Naive thymus-derived CD8-positive, alpha-beta T cell (primary cell): ENCODE measurements around the gene AFF4. TPM values are rescaled to one million over a fixed set of nuclear protein-coding genes. Genes with fewer than 3 reads are reported as not detected.
A peak's percentile ranks its signal among the peaks of the same experiment; 100 is the strongest.
"Not testable (repeated sequence)": the region's sequence is repeated elsewhere in the genome, so short reads cannot be mapped to it uniquely, and the experiment has no call there.

Experiments used
- ATAC-seq, 2 donors: fragments of 150-1000 bp; cut with Tn5 transposase in 1 of 2; sonication (Bioruptor Pico), chemical (Tn5 transposase) in 1 of 2; 1 replicate in 1 of 2; 2 replicates in 1 of 2; pipeline ENCODE4 v1.10.0; 2021; ENCODE audit warnings: mild to moderate bottlenecking in 2 of 2, moderate library complexity in 2 of 2
- POLR2A ChIA-PET: fragments of 350-600 bp; sonication (Branson Sonifier 250); formaldehyde crosslinking; loops from one replicate; lab custom pipeline; 2021; ENCODE audit warnings: antibody characterized with exemption; lab: Charles Lee
- DNase-seq, 10 donors: peaks; one replicate each; pipeline versions ENCODE4 v3.0.0 to v3.0.0-alpha.2; 2020 to 2022
- H3K27ac Mint-ChIP-seq, 10 donors: one replicate each; pipeline ENCODE4 v1.8.0; 2020 to 2022; ENCODE audit warnings: mild to moderate bottlenecking in 10 of 10, mixed read lengths in 10 of 10, moderate library complexity in 4 of 10, inconsistent platforms in 1 of 10
- H3K27me3 Mint-ChIP-seq, 5 donors: one replicate each; pipeline ENCODE4 v1.8.0; 2021 to 2022; ENCODE audit warnings: mixed read lengths in 5 of 5
- H3K36me3 Mint-ChIP-seq, 3 donors: one replicate each; pipeline ENCODE4 v1.8.0; 2020 to 2022; ENCODE audit warnings: mixed read lengths in 3 of 3, mild to moderate bottlenecking in 2 of 3, inconsistent platforms in 1 of 3
- H3K4me1 Mint-ChIP-seq, 4 donors: one replicate each; pipeline ENCODE4 v1.8.0; 2021 to 2022; ENCODE audit warnings: mixed read lengths in 4 of 4
- H3K4me3 Mint-ChIP-seq, 10 donors: one replicate each; pipeline ENCODE4 v1.8.0; 2020 to 2022; ENCODE audit warnings: mild to moderate bottlenecking in 10 of 10, mixed read lengths in 10 of 10, moderate library complexity in 6 of 10, inconsistent platforms in 1 of 10
- H3K9me3 Mint-ChIP-seq, 9 donors: one replicate each; pipeline ENCODE4 v1.8.0; 2020 to 2022; ENCODE audit warnings: mixed read lengths in 9 of 9, mild to moderate bottlenecking in 3 of 9, inconsistent platforms in 1 of 9, moderate library complexity in 1 of 9
- polyA plus RNA-seq, 3 donors: library from polyadenylated mRNA; unstranded; fragments of 300-500 nt; fragmentation: Illumina TruSeq; gene quantifications; one replicate each; pipeline ENCODE4 v1.2.3, GENCODE V29; 2021
- total RNA-seq, 8 experiments: library from RNA in 2 of 8; stranded (reverse) in 2 of 8; gene quantifications; one replicate each; pipeline ENCODE4 v1.2.3 and lab custom pipeline; 2021 to 2026

Gene AFF4
- total and polyA plus RNA-seq, 5 experiments from 2014 or later, result 16.5 to 74.4 (median 20.9) TPM

DNA sequence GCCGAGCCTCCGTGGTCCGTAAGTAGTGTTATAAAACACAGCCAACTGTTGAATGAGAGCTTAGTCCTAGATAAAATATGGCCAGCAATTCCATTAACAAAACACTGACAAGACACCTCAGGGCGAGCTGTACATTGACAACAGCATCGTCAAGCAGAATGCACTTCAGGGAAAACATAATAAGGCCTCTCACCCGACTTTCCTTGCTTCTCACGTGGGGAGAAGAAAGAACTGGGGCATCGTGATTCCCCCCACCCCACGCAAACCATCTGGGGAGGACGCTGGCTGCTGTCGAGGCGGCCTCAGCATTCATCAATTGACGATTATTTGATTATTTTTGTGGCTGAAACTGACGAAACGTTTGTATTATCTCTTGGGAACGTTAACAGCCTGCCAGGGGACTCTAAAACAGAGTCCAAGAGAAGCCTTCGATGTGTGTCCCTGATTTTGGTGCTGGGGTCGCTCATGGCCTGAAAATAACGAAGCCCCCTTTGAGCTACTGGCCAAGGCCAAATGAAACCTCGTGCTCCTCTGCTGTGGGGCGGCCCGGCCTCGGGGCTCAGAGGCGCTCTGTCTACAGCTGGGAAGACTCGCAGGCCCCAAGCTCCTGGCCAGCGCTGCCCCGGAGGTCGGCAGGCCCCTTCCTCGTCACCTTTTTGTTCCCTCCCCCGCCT, 97.6 kb downstream of the AFF4 start:
- H3K9me3 Mint-ChIP-seq, result no peaks in the 10 kb centered on the region
- peak overlapping the region; percentile 98 to 100 (median 100) for H3K27ac Mint-ChIP-seq
- peak overlapping the region; percentile 93 to 100 (median 99) for H3K4me3 Mint-ChIP-seq
- H3K36me3 Mint-ChIP-seq, result peaks cover 0 to 23% (median 3%) of the 10 kb centered on the region in 3 donors
- POLR2A ChIA-PET, result interaction anchor here (0.5 to 2.6 kb wide), 4 partner anchors 14 to 309 kb away, joined by 3 to 18 read pairs (median 10); partner anchors contain the start of genes AFF4, HSPA4 and RAD50
- peak; percentile 19 to 39 for ATAC-seq
- H3K27me3 Mint-ChIP-seq, result no peaks in the 10 kb centered on the region
- DNase-seq, result peak in 2 of 10 donors; percentile 7 to 10
- H3K4me1 Mint-ChIP-seq, result peaks cover 11 to 28% (median 27%) of the 10 kb centered on the region in 4 donors

DNA sequence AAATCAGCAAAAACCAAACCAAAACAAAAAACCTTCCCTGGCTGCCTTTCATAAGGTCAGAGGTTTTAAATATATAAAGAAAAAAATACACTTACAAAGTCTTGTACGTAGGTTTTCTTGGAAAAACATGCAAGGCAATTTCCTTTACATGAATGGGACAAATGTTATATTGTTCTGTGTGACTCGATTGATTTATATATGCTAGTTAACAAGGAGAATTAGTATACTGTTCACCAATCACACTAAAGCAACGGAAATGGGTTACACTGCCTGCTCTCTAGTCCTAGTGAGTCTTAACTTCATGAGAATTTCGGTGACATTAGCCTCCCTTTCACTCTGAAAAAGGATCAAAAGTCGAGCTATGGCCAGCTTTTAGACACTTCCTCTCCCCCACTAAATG, 102.7 kb downstream of the AFF4 start:
- H3K27me3 Mint-ChIP-seq, result peaks cover 0 to 5% (median 1%) of the 10 kb centered on the region in 5 donors
- H3K36me3 Mint-ChIP-seq, result no peaks in the 10 kb centered on the region
- POLR2A ChIA-PET, result no interaction called here
- ATAC-seq, result no peak
- peaks cover 3 to 8% (median 6%) of the 10 kb centered on the region in 4 donors for H3K4me1 Mint-ChIP-seq
- H3K27ac Mint-ChIP-seq, result no peak overlapping the region
- no peaks in the 10 kb centered on the region for H3K9me3 Mint-ChIP-seq
- DNase-seq, result no peak
- no peak overlapping the region for H3K4me3 Mint-ChIP-seq

DNA sequence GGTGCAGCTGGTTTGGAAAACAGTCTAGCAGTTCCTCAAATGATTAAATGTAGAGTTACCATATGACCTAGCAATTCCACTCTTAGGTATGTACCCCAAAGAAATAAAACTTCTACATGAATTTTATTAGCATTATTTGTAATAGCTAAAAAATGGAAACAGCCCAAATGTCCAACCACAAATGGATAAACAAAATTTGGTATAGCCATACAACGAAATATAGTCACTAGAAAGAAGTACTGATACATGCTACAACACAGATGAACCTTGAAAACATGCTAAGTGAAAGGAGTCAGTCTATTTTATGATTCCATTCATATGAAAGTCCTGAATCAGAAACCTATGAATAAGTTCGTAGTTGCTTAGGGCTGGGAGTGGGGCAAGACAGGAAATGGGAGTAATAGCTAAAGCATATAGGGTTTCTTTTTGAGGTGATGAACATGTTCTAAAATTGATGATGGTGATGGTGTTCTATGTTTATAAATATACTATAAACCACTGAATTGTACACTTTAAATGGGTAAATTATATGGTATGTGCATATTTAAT, 103.5 kb downstream of the AFF4 start:
- H3K4me3 Mint-ChIP-seq, result no peak overlapping the region
- DNase-seq (no peak), ATAC-seq (no peak)
- H3K27me3 Mint-ChIP-seq, result peaks cover 0 to 8% (median 4%) of the 10 kb centered on the region in 5 donors
- H3K27ac Mint-ChIP-seq, result no peak overlapping the region
- POLR2A ChIA-PET, result no interaction called here
- peaks cover 0 to 2% (median 0%) of the 10 kb centered on the region in 4 donors for H3K4me1 Mint-ChIP-seq
- H3K36me3 Mint-ChIP-seq, result no peaks in the 10 kb centered on the region
- no peaks in the 10 kb centered on the region for H3K9me3 Mint-ChIP-seq

DNA sequence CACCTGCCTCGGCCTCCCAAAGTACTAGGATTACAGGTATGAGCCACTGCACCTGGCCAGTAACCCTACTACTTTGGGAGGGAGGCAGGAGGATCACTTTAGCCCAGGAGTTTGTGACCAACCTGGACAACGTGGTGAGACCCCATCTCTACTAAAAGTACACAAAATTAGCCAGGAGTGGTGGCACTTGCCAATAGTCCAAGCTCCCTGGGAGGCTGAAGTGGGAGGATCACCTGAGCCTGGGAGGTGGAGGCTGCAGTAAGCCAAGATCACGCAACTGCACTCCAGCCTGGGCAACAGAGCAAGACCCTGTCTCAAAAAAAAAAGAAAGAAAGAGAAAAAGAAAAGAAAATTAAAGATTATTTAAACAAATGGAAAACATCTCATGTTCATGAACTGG, 107.4 kb downstream of the AFF4 start:
- POLR2A ChIA-PET, result interaction anchor here (0.7 kb wide), 1 partner anchor 69 kb away, joined by 3 read pairs; no protein-coding TSS in a partner anchor
- Mint-ChIP-seq H3K27me3 (peaks cover 4 to 10% (median 7%) of the 10 kb centered on the region in 5 donors), H3K4me1 (no peaks in the 10 kb centered on the region), H3K36me3 (no peaks in the 10 kb centered on the region), H3K27ac (no peak overlapping the region), H3K9me3 (no peaks in the 10 kb centered on the region), H3K4me3 (no peak overlapping the region)
- no peak for DNase-seq
- no peak for ATAC-seq

DNA sequence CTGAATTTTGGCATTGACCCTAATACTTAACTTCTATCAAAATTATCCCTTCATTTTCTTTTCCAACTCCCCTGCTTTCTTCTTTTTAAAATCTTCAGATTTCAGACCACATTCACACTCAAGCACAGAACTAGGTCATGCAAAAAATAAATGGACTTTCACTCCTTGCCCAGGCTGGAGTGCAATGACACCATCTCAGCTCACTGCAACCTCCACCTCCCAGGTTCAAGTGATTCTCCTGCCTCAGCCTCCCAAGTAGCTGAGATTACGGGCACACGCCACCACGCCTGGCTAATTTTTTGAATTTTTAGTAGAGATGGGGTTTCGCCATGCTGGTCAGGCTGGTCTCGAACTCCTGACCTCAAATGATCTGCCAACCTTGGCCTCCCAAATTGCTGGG, 108.4 kb downstream of the AFF4 start:
- H3K36me3 Mint-ChIP-seq, ATAC-seq, H3K27me3 Mint-ChIP-seq, POLR2A ChIA-PET, H3K4me3 Mint-ChIP-seq, DNase-seq, H3K4me1 Mint-ChIP-seq, H3K9me3 Mint-ChIP-seq: not testable (repeated sequence)
- peak overlapping the region in 1 of 10 donors; percentile 2 for H3K27ac Mint-ChIP-seq

DNA sequence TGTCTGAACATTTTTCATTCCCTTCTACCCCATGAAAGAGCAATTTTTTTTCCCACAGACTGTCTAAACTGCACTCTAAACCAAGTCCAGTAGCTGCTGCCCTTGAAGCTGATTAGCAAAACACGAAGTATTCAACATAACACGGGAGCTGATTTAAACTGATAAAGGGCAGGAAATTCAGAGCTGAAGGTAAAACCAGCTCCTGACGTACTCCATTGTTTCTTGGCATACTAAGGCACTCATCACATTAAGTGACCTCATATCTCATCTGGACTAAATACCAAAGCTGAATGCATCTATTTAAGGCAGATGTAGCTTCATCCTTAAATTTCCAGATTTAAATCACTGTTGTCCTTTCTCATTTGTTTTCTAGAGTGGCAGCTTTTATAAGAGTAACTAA, 109.1 kb downstream of the AFF4 start:
- no peak overlapping the region for H3K27ac Mint-ChIP-seq
- no peaks in the 10 kb centered on the region for H3K36me3 Mint-ChIP-seq
- DNase-seq (no peak), ATAC-seq (no peak)
- H3K4me3 Mint-ChIP-seq, result no peak overlapping the region
- POLR2A ChIA-PET, result interaction anchor here (0.6 kb wide), 1 partner anchor 178 kb away, joined by 5 read pairs; no protein-coding TSS in a partner anchor
- H3K9me3 Mint-ChIP-seq, result no peaks in the 10 kb centered on the region
- peaks cover 4 to 10% (median 7%) of the 10 kb centered on the region in 5 donors for H3K27me3 Mint-ChIP-seq
- H3K4me1 Mint-ChIP-seq, result no peaks in the 10 kb centered on the region

DNA sequence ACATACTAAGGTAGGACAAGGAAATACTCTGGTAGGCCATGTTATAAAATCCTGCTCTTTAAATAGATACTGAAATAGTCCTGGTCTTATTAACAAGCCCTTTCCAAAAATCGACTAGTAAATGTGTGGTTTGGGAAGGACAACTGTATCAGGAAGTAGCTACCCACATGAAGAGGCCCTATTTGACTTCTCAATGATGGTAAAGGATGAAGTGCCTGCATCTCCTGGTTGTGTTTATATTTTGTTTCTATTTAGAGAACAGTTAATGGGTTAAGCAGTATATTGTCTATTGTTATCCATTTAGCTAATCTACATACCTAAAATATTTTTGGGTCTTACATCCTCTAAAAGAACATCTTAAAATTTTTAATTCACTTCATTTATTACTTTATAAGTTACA, 109.6 kb downstream of the AFF4 start:
- Mint-ChIP-seq H3K36me3 (no peaks in the 10 kb centered on the region), H3K27me3 (peaks cover 4 to 10% (median 7%) of the 10 kb centered on the region in 5 donors), H3K27ac (no peak overlapping the region), H3K4me3 (no peak overlapping the region), H3K4me1 (no peaks in the 10 kb centered on the region), H3K9me3 (no peaks in the 10 kb centered on the region)
- DNase-seq, result no peak
- no peak for ATAC-seq
- POLR2A ChIA-PET, result no interaction called here

DNA sequence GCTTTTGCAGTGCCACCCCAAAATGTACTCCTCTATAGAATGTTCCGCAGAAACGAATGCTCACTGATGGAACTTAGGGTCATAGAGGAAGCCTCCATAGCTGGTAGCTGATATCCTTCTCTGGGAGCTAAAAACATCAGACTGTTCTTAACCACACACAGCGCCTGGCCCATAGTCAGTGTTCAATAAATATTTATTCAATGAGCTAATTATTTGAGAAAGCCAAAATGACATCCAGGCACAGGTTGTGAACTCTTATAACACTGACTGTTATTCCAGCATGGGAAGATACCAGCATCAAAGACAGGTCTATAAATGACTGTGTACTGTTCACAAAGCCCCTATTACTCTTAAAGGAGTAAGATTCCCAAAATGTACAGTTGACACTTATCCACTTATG, 110.1 kb downstream of the AFF4 start:
- peaks cover 4 to 9% (median 7%) of the 10 kb centered on the region in 5 donors for H3K27me3 Mint-ChIP-seq
- H3K27ac Mint-ChIP-seq, result no peak overlapping the region
- H3K4me3 Mint-ChIP-seq, result no peak overlapping the region
- H3K36me3 Mint-ChIP-seq, result no peaks in the 10 kb centered on the region
- DNase-seq (no peak), ATAC-seq (no peak)
- no peaks in the 10 kb centered on the region for H3K9me3 Mint-ChIP-seq
- no peaks in the 10 kb centered on the region for H3K4me1 Mint-ChIP-seq
- POLR2A ChIA-PET, result no interaction called here

DNA sequence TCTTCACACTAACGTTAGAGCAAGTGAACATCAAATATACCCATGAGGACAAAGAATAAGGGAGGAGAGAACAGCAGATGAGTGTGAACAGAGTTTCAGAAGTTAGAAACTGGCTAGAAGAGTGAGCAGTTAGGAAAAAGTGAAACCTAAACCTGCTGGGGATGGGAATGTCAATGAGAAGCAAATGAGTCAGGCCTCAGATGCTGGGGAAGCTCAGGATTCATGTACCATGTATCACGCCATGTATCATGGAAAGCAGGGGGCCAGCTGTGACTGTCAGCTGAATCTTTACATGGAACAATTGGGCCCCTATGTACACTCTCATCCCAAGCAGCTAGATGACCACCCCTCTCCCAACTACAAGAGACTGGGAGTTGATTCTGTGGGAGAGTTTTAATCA, 113.4 kb downstream of the AFF4 start:
- no peaks in the 10 kb centered on the region for H3K4me1 Mint-ChIP-seq
- no peaks in the 10 kb centered on the region for H3K9me3 Mint-ChIP-seq
- ATAC-seq (no peak), DNase-seq (no peak)
- POLR2A ChIA-PET, result interaction anchor here (0.8 kb wide), 1 partner anchor 8 kb away, joined by 3 read pairs; no protein-coding TSS in a partner anchor
- no peak overlapping the region for H3K4me3 Mint-ChIP-seq
- peaks cover 0 to 9% (median 4%) of the 10 kb centered on the region in 5 donors for H3K27me3 Mint-ChIP-seq
- H3K36me3 Mint-ChIP-seq, result no peaks in the 10 kb centered on the region
- peak overlapping the region in 1 of 10 donors; percentile 53 for H3K27ac Mint-ChIP-seq

DNA sequence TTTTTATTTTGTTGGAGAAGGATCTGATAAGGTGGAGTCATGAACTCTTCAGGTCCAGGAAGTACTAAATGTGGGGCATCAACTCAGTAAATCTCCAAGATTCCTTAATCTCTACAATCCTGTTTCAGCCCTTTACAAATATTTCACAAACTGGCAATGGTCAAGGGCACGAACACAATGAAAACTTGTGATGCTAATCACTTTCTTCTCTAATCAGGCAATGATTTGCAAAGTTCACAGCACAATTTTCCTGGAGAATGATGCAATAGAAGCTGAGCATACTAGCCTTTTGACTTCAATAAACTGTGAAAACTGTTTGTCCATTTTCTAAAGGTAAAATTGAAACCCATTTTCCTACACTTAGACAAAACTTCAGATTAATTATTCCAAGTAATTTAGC, 114.1 kb downstream of the AFF4 start:
- Mint-ChIP-seq H3K9me3 (no peaks in the 10 kb centered on the region), H3K27ac (no peak overlapping the region), H3K27me3 (peaks cover 0 to 9% (median 4%) of the 10 kb centered on the region in 5 donors), H3K4me3 (no peak overlapping the region), H3K4me1 (no peaks in the 10 kb centered on the region), H3K36me3 (no peaks in the 10 kb centered on the region)
- POLR2A ChIA-PET, result no interaction called here
- no peak for DNase-seq
- ATAC-seq, result no peak

DNA sequence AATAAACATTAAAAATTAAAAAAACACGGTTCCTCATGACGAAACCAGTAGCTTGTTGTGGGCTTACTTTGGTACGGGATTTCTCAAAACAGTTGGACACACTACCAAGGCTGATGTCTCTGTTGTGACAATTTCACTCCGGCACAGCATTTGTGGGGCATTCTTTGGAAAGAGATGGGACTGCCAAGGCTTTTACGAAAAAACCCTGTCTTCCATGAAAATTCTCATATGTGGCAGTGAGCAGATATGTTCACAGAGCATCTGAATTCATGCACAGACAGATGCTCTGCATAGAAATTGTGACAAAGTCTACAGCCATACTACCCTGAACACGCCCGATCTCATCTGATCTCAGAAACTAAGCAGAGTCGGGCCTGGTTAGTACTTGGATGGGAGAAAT, 115.2 kb downstream of the AFF4 start:
- DNase-seq (no peak), ATAC-seq (no peak)
- Mint-ChIP-seq H3K4me1 (no peaks in the 10 kb centered on the region), H3K27ac (no peak overlapping the region), H3K36me3 (no peaks in the 10 kb centered on the region), H3K27me3 (peaks cover 0 to 9% (median 4%) of the 10 kb centered on the region in 5 donors), H3K9me3 (no peaks in the 10 kb centered on the region), H3K4me3 (no peak overlapping the region)
- POLR2A ChIA-PET, result no interaction called here

DNA sequence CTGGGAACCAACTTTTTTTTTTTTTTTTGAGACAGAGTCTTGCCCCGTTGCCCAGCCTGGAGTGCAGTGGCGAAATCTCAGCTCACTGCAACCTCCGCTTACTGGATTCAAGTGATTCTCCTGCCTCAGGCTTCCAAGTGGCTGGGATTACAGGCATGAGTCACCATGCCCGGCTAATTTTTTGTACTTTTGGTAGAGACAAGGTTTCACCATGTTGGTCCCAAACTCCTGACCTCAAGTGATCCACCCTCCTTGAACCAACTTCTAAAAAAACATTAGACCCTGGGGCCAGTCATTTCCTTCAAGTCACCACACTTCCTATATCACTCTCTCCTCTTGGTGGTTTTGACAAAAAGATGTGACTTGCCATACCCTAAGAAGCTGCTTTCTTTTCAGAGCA, 122.1 kb downstream of the AFF4 start:
- Mint-ChIP-seq H3K9me3 (no peaks in the 10 kb centered on the region), H3K27me3 (peaks cover 0 to 3% (median 0%) of the 10 kb centered on the region in 5 donors), H3K36me3 (no peaks in the 10 kb centered on the region), H3K4me1 (peaks cover 0 to 4% (median 0%) of the 10 kb centered on the region in 4 donors), H3K27ac (no peak overlapping the region), H3K4me3 (no peak overlapping the region)
- POLR2A ChIA-PET, result no interaction called here
- DNase-seq (no peak), ATAC-seq (no peak)

DNA sequence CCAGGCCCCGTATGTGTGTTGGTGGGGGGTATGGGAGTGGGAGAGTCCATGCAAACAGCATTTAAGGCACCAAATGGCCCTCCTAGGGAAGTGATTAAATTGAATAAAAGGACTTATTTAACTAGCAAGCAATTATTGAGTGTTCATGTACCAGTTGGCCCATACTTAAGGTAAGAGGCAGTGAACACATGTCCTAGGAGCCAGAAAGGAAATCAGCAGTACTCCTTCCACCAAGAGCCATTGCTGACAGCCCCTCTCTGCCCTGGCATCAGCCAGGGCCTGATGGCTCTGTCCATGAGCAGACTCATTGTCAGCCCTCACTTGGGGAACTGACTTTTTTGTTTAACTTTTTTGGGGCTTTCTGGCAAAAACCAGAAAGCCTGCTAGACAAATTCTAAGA, 122.5 kb downstream of the AFF4 start:
- peaks cover 0 to 4% (median 0%) of the 10 kb centered on the region in 4 donors for H3K4me1 Mint-ChIP-seq
- no peaks in the 10 kb centered on the region for H3K36me3 Mint-ChIP-seq
- no peak overlapping the region for H3K27ac Mint-ChIP-seq
- H3K9me3 Mint-ChIP-seq, result no peaks in the 10 kb centered on the region
- DNase-seq (no peak), ATAC-seq (no peak)
- no peak overlapping the region for H3K4me3 Mint-ChIP-seq
- peaks cover 0 to 3% (median 0%) of the 10 kb centered on the region in 5 donors for H3K27me3 Mint-ChIP-seq
- POLR2A ChIA-PET, result no interaction called here
